ENCODE data around the gene ASMTL. TPM values are rescaled to one million over a fixed set of nuclear protein-coding genes. Genes with fewer than 3 reads are reported as not detected.

ASMTL gene
- total and polyA plus RNA-seq, 2 of the 13 experiments (the other 11 are each of a cell fraction or from before 2014, with no cell fraction given): 5.6 to 16.3 TPM

DNA sequence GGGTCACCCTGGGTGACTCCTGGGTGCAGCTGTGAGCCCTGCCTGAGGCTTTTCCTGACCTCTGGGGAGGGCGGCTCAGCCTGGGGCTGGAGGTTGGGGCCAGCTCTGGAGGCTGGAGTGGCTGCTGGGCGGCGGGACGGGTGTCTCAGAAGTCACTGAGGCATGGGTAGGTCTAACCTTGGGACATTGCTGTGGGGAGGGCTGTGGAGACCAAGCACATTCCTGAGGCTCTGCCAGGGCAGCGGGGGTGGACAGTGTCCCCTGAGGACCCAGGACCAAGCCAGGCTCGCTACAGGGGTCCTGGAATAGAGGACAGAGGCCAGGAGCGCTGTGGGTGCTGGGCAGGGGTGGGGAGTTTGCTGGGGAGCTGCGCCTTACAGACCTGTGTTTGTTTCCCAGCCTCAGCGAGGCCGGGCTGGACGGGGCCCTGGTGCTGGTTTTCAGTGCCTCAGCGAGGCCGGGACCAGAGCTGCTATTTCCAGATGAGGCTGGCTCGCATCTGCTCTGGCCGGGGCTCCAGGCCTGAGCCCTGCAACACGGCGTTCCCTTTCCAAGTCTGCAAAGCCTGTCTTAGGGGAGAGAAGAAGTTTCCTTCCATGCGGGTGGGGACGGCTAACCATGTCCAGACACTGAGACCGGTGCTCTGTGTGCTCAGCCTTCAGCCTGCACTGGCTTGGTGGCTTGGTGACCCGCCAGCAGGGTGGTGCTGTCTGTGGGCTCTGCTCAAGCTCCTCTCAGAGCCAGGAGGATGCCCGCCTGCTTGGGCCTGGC lies 57.8 kb downstream of the ASMTL start:
- in situ Hi-C loops (cut with HindIII; ENCODE audit: extremely low pct_ligation_motif_present, low pct_unique_long_range_greater_than_20kb): no loop called here

DNA sequence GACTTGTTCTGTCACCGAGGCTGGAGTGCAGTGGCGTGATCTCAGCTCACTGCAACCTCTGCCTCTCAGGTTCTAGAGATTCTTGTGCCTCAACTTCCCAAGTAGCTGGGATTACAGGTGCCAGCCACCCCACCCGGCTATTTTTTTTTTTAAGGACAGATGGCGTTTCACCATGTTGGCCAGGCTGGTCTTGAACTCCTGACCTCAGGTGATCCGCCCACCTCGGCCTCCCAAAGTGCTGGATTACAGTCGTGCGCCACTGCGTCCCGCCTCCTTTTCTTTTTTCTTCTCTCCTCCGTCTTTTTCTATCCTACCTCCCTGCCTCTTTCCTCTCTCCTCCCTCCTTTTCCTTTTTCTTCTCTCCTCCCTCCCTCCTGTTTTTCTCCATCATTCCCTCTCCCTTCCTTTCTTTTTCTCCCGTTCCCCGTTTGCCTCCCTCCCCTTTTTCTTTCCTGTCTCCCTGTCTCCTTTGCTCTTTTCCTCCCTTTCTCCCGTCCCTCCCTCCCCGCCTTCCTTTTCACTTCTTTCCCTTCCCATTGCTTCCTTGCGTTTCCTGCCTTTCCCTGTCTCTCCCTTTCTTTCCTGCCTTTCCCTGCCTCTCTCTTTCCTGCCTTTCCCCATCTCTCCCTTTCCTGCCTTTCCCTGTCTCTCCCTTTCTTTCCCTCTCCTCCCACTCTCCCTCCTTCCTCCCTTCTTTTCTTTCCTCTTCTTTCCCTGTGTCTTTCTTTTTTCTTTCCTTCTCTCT lies 58.7 kb downstream of the ASMTL start:
- no peaks in the 10 kb centered on the region for H3K9me3 ChIP-seq (ENCODE audit: low read length)
- H3K9ac ChIP-seq (ENCODE audit: insufficient read depth, low read depth, low read length): no peak overlapping the region
- no peak overlapping the region for H3K27ac ChIP-seq (ENCODE audit: extremely low read length, insufficient read depth, low read length)
- peaks cover 37% of the 10 kb centered on the region for H3K4me1 ChIP-seq (ENCODE audit: insufficient read depth, low read length)
- no peaks in the 10 kb centered on the region; a peak in 1 of 5 replicates for H3K27me3 ChIP-seq (ENCODE audit: control insufficient read depth in 1 of 2, insufficient read depth in 2 of 2, low read length in 2 of 2)
- H2AFZ ChIP-seq (ENCODE audit: low read length): no peak overlapping the region
- in situ Hi-C loops (cut with HindIII; ENCODE audit: extremely low pct_ligation_motif_present, low pct_unique_long_range_greater_than_20kb): no loop called here
- H3K4me3 ChIP-seq (replicated peaks in 1 of 3; ENCODE audit: insufficient read depth in 1 of 3, low read depth in 2 of 3, low read length in 3 of 3): no peak overlapping the region
- WGBS (ENCODE audit: low lambda C conversion rate): 90% methylated on average over 16 of the region's 16 CpGs
- intact Hi-C loops (cut with micrococcal nuclease; ENCODE audit: unreplicated experiment): loop anchor here (5.0 kb wide), 1 partner anchor 58 kb away; the partner anchor contains the start of gene ASMTL
- peaks cover 35% of the 10 kb centered on the region for H4K20me1 ChIP-seq (ENCODE audit: insufficient read depth, low read length)
- no TSS peak for BruUV-seq (replicated peaks)
- POLR2A ChIA-PET: no interaction called here
- H3K4me2 ChIP-seq (ENCODE audit: low read depth, low read length): peak overlapping the region; percentile 18; the same call in 1 of the 2 replicates
- DNase-seq (ENCODE audit: low spot score) (no peak), ATAC-seq (no peak), FAIRE-seq (no peak)
- CTCF ChIA-PET (ENCODE audit: low intra/inter-chr PET ratio, low total read pairs): no interaction called here
- H3K79me2 ChIP-seq (ENCODE audit: insufficient read depth, low read length): peaks cover 38% of the 10 kb centered on the region
- peaks cover 15 to 26% of the 10 kb centered on the region in 2 experiments for H3K36me3 ChIP-seq (replicated peaks in 1 of 2; ENCODE audit: control insufficient read depth in 1 of 2, insufficient read depth in 2 of 2, low read length in 2 of 2)
- TF ChIP-seq, protein P1, sequence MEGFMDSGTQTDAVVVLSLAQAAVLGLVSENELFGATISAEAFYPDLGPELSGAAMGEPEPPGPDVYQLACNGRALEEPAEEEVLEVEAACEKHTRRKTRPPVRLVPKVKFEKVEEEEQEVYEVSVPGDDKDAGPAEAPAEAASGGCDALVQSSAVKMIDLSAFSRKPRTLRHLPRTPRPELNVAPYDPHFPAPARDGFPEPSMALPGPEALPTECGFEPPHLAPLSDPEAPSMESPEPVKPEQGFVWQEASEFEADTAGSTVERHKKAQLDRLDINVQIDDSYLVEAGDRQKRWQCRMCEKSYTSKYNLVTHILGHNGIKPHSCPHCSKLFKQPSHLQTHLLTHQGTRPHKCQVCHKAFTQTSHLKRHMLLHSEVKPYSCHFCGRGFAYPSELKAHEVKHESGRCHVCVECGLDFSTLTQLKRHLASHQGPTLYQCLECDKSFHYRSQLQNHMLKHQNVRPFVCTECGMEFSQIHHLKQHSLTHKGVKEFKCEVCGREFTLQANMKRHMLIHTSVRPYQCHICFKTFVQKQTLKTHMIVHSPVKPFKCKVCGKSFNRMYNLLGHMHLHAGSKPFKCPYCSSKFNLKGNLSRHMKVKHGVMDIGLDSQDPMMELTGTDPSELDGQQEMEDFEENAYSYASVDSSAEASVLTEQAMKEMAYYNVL (CRISPR knock-in tag; IDR thresholded peaks at IDR 0.05; ENCODE audit: borderline replicate concordance): 0 out of 2 replicates have a peak, but pooled peaks have one; percentile 27
- TF ChIP-seq, protein P2, sequence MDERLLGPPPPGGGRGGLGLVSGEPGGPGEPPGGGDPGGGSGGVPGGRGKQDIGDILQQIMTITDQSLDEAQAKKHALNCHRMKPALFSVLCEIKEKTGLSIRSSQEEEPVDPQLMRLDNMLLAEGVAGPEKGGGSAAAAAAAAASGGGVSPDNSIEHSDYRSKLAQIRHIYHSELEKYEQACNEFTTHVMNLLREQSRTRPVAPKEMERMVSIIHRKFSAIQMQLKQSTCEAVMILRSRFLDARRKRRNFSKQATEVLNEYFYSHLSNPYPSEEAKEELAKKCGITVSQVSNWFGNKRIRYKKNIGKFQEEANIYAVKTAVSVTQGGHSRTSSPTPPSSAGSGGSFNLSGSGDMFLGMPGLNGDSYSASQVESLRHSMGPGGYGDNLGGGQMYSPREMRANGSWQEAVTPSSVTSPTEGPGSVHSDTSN (CRISPR knock-in tag; IDR thresholded peaks at IDR 0.05): no peak
- 0 out of 2 replicates have a peak, but pooled peaks have one; percentile 10 for TF ChIP-seq FOXA1 (IDR thresholded peaks at IDR 0.05)
- TF ChIP-seq FOXA1 (CRISPR knock-in tag; IDR thresholded peaks at IDR 0.05): no peak

More for the DNA sequence above, 57.8 kb downstream of the ASMTL start:
- H3K9me3 ChIP-seq (ENCODE audit: low read length): no peaks in the 10 kb centered on the region
- H3K4me3 ChIP-seq (replicated peaks in 1 of 3; ENCODE audit: insufficient read depth in 1 of 3, low read depth in 2 of 3, low read length in 3 of 3): no peak overlapping the region
- peaks cover 7 to 20% of the 10 kb centered on the region in 2 experiments; a peak in 4 of 5 replicates for H3K36me3 ChIP-seq (replicated peaks in 1 of 2; ENCODE audit: control insufficient read depth in 1 of 2, insufficient read depth in 2 of 2, low read length in 2 of 2)
- no peak overlapping the region for H3K4me2 ChIP-seq (ENCODE audit: low read depth, low read length)
- H3K27ac ChIP-seq (ENCODE audit: extremely low read length, insufficient read depth, low read length): no peak overlapping the region
- peaks cover 29% of the 10 kb centered on the region for H3K79me2 ChIP-seq (ENCODE audit: insufficient read depth, low read length)
- BruUV-seq (replicated peaks): no TSS peak
- no peak for FAIRE-seq
- H4K20me1 ChIP-seq (ENCODE audit: insufficient read depth, low read length): peaks cover 26% of the 10 kb centered on the region
- H3K27me3 ChIP-seq (ENCODE audit: control insufficient read depth in 1 of 2, insufficient read depth in 2 of 2, low read length in 2 of 2): no peaks in the 10 kb centered on the region; a peak in 1 of 5 replicates
- POLR2A ChIA-PET: no interaction called here
- peaks cover 29% of the 10 kb centered on the region for H3K4me1 ChIP-seq (ENCODE audit: insufficient read depth, low read length)
- intact Hi-C loops (cut with micrococcal nuclease; ENCODE audit: unreplicated experiment): loop anchor here (5.0 kb wide), 1 partner anchor 57 kb away; the partner anchor contains the start of gene ASMTL
- CTCF ChIA-PET (ENCODE audit: low intra/inter-chr PET ratio, low total read pairs): no interaction called here
- no peak overlapping the region for H2AFZ ChIP-seq (ENCODE audit: low read length)
- DNase-seq (ENCODE audit: low spot score): no peak
- ATAC-seq: no peak
- H3K9ac ChIP-seq (ENCODE audit: insufficient read depth, low read depth, low read length): no peak overlapping the region
- WGBS (ENCODE audit: low lambda C conversion rate): 94% methylated on average over 6 of the region's 22 CpGs
- TF ChIP-seq RBFOX2 (IDR thresholded peaks at IDR 0.05; ENCODE audit: low read depth, low read length): peak; percentile 52
- 0 out of 2 replicates have a peak, but pooled peaks have one; percentile 45 for TF ChIP-seq PCBP1 (IDR thresholded peaks at IDR 0.05; ENCODE audit: borderline replicate concordance, low read depth, low read length)
- TF ChIP-seq AGO2 (optimal IDR thresholded peaks at IDR 0.05; ENCODE audit: low read depth, low read length): peak; percentile 91
- no peak for TF ChIP-seq RBAK (CRISPR knock-in tag; IDR thresholded peaks at IDR 0.05)
- TF ChIP-seq HNF4G (IDR thresholded peaks at IDR 0.05; ENCODE audit: borderline replicate concordance, low read depth, low read length): no peak
- TF ChIP-seq HNF4G (CRISPR knock-in tag; IDR thresholded peaks at IDR 0.05; ENCODE audit: borderline replicate concordance, low read depth): no peak
